ENCODE results near the gene IP6K1.

GRCh38 chr3:49787182-49787464 lies 781 bp upstream of the IP6K1 start:
- TF ChIP-seq CTCF (IDR thresholded peaks at IDR 0.05) (no peak), POLR2A (IDR thresholded peaks at IDR 0.05) (no peak)
